HG02678 (cell line): ENCODE measurements around the gene RPL5.

Experiments
- ATAC-seq: cut with Tn5 transposase; IDR thresholded peaks from one replicate; pipeline ENCODE4 v1.9.1; 2021; ENCODE audit warnings: mild to moderate bottlenecking, moderate library complexity; ENCODE audit not compliant: unreplicated experiment

RPL5 gene

DNA sequence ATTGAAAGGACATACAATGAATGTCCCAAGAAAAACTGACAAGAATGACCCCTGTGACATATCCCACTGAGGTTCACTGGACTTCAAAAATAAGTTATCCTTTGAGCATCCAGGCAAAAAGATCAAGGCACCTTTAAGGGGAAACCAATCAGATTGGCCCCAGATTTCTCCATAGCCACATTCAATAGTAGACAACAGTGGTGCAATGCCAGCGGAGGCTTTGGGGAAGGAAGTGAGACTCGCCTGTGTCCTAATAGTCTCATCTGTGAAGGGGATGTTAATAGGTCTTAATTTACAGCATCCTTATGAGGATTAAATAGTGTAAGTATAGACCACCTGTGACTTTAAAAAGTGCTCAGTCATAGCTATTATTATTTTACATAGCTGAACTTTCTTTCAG, 21.5 kb downstream of the RPL5 start:
- no peak for ATAC-seq

DNA sequence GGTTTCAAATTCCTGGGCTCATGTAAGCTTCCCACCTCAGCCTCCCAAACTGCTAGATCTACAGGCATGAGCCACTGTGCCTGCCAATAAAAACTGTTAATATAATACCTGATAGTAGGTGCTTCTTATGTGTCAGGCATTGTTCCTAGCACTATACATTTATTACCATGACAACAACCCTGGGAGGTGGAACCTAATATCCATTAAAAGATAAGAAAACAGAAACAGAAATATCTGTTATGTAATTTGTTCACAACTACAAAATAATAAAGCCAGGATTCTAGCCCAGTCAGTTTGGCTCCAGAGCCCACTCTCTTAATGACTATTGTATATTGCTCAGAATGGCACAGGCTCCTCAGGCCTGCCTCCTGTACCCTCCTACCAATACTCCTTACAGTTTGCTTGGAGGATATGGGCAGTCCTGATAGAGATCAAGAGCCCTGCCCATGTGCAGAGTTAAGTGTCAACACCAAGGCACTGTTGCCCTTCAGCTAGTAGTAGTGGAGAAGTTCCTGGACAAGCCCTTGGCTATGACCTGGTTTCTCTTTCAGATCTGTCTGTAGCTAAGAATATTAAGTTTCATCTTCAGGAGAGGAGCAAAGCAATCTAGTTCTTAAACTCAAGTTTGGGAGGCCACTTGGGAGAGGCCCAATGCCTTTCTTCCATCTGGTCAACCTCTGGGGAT, 22.4 kb downstream of the RPL5 start:
- ATAC-seq: no peak

DNA sequence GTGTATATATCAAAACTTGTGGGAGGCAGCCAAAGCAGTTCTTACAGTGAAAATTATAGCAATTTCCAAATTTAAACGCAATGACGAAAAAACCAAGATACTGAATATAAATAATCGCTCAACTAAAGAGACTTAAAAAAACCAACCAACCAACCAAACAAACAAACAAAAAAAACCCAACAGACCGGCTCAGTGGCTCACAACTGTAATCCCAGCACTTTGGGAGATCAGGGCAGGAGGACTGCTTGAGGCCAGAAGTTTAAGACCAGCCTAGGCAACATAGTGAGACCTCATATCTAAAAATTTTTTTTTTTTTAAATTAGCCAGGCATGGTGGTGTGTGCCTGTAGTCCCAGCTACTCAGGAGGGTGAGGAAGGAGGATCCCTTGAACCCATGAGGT, 23.4 kb downstream of the RPL5 start:
- ATAC-seq: no peak

GRCh38 chr1:92857817-92858216, 26.0 kb downstream of the RPL5 start:
- no peak for ATAC-seq

GRCh38 chr1:92858564-92859399, 26.9 kb downstream of the RPL5 start:
- ATAC-seq: peak; percentile 75

DNA sequence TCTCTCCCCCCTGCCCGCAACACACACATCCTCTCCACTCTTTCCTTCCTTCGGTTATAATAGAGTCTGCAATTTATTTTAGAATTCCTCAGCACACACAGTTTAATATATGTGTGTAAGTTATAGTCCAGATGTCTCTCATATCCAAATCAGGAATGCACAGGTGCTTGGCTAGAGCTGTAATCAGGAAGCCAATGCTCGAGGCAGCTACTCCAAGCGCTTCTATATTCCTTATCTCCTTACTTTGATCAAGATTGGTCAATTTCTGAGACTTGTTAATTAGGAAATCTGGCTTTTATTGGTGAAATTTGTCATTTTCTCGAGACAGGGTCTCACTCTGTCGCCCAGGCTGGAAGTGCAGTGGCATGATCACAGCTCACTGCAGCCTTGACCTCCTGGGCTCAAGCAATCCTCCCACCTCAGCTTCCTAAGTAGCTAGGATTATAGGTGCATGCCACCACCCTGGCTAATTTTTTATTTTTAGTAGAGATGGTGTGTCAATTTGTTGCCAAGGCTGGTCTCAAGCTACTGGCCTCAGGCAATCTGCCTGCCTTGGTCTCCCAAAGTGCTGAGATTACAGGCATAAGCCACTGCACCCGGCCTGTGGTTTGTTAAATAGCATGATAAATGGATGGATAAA, 27.7 kb downstream of the RPL5 start:
- no peak for ATAC-seq

- ATAC-seq: no peak
Observed at GRCh38 chr1:92862605-92863004, 30.8 kb downstream of the RPL5 start.

DNA sequence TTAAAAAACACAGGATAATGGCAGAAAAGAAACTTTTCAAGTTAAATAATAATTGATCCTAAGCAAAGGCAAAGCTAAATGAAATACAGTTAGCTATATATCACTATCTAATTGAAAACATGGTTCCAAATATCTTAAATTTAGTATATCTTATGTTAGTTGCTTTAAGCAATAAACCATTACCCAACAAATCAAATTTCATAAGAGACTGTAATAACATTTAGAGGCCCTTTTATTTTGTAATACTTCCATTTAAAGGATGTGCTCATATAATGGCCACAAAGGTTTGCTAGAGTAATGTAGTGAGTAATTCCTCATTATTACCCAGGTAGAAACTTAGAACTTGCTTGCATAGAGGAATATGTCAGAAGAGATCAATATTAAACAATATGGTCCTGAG, 32.3 kb downstream of the RPL5 start:
- ATAC-seq: no peak

DNA sequence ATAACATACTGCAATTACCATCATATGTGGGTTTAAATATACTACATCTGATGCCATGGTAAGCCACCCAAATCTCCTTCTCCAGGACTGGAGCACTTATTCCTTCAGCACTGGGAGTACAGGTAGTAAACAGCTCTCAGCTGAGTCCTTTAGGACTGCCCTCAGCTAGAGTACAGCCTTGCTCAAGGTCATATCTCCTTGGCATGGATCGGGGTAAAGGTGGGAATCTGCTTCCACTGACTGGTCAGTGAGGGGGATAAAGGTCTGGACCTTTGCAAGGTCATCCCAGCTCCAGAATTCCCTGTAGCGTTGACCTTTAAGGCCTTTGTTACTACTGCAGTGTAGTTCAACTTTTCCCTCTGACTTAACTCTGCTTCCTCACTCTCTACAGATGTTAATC, 38.8 kb downstream of the RPL5 start:
- no peak for ATAC-seq

- ATAC-seq: no peak
Observed at GRCh38 chr1:92872719-92873118, 40.9 kb downstream of the RPL5 start.

DNA sequence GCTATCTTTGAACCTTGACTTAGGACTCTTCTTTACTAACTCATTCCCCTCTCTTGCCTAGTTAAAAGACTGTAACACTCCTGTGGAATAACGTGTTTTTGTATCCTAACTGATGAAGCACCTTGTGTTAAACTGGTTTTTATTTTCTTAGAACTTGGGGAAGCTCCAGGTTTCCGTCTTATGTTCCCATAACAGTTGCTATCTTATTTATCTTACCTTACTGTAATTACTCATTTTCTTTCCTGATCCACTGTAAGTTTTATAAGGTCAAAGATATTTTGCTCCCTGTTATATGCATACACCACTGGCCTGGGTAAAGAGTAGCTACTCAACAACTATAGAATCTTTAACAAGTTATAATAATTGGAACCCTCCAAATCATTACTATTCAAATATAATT, 43.1 kb downstream of the RPL5 start:
- no peak for ATAC-seq

DNA sequence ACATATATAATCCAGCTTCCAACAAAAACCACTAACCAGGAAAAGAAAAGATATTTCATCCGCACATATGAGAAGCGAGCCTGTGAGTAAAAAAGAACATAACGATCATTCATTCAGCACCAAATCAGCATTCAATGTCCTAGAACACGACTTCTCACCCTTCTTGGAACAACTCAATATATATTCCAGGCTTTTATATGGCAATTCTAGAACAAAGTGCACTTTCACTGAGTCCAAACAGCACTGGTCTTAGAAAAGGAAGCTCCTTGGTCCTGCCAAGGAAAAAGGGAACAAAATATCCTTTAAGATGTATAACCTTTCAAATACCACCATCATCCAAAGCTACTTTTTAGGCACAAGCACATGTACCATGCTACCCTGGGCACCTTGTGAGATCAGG, 44.5 kb downstream of the RPL5 start:
- no peak for ATAC-seq

- no peak for ATAC-seq
Observed at GRCh38 chr1:92877081-92877711, 45.4 kb downstream of the RPL5 start.

DNA sequence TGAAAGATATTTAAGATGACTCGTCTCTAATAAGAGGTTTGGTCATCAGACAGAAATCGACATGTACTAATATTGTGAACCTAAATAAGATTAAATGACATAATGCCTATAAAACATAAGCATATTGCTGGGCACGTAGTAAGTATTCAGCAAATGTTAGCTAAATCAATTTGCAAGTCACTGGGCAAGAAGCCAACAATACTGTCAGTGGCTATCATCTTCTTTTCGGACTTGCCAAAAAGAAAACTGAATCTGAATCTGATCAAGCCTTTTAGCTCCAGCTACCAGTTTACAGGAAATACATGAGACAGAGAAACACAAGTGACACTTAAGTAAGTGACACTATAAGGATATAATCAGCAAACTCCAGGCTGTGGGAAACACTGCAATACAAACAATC, 46.0 kb downstream of the RPL5 start:
- no peak for ATAC-seq

GRCh38 chr1:92879316-92879968, 47.6 kb downstream of the RPL5 start:
- no peak for ATAC-seq

GRCh38 chr1:92881391-92881790, 49.6 kb downstream of the RPL5 start:
- no peak for ATAC-seq

DNA sequence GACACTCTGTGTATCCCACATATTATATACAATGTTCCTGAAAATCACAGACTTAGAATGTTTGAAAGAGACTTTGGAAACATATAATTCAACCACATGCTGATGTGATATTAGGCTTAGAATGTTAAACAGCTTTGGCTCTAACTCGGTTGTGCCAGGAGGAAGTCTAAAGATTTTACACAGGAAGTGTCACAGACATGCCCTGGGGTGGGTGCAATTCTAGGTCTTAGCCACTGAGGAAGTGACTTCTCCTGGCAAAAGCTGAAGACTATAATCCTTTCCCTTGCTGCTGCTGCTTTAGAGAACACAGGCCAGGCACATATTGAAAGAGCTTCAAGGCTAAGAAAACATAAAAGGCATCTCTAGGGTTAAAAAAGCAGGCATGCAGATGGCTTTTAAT, 51.0 kb downstream of the RPL5 start:
- ATAC-seq: no peak

DNA sequence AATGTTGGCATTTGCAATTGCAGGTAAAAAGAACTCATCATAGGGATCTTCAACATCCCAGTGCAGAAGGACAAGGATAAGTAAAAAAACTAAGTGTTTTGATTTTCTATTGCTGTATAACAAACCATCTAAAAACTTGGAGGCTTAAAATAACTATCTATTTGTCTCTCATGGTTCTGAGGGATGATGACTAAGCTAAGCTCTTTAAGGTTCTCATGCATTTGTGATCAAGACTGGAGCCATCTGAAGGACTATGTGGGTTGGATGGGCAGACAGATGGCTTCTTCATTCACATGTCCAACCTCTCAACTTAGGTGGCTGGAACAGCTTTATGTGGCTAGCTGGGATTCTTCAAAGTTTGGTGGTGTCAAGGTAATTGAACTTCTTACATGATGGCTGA, 51.5 kb downstream of the RPL5 start:
- ATAC-seq: no peak

DNA sequence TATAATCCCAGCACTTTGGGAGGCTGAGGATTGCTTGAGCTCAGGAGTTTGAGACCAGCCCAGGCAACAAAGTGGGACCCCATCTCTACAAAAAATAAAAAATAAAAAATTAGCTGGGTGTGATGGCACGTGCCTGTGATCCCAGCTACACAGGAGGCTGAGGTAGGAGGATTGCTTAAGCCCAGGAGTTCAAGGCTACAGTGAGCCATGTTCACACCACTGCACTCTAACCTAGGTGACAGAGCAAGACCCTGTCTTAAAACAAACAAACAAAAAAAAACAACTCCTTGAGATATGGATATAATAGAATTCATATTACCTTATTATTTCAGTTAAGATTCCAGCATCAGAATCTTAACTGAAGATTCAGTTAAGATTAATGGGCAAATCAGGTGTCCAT, 52.4 kb downstream of the RPL5 start:
- no peak for ATAC-seq

- no peak for ATAC-seq
Observed at GRCh38 chr1:92886886-92887419, 55.1 kb downstream of the RPL5 start.

- no peak for ATAC-seq
Observed at GRCh38 chr1:92887465-92887864, 55.6 kb downstream of the RPL5 start.
